Activated effector memory CD4-positive, alpha-beta T cell treated with Interleukin-2 at 50 U/mL for 16 hours (primary cell): ENCODE measurements around the gene GLS.

Source experiments
- DNase-seq: peaks from one replicate; pipeline ENCODE4 v3.0.0-alpha.2; 2020

Gene GLS

DNA sequence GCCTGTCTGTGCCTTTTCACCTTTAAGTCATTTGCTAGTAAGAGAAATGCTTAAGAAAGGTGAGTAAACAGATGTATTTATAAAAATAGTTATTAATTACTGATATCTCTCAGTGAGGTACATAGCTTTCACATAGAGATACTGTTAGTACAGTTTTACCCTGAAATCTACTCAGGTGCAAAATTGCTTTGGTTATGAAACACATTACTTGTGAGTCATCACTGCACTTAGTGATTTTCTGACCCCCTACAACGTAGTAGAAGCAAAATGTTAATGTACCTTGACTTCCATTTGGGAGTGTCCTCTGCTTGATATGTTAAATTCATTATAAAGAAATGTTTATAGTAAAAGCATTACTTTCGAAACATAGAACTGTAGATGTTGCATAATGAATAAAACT is 6.5 kb downstream of the GLS start:
- no peak for DNase-seq

DNA sequence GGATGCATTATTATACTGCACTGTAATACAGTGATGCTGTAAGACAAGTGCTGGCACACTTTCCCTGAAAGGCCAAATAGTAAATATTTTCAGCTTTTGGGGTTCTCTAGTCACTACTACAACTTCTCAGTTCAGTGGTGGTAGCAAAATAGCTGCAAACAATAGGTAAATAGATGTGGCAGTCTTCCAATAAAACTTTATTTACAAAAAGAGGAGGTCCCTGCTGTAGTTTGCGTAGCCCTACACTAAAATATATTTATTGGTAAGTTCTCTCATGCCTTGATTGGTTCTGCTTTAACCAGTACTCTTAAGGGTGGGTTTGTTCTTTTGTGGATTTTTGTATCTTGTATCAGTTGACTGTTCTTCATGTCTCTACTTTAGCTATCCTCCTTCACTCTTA is 7.8 kb downstream of the GLS start:
- DNase-seq = no peak

DNA sequence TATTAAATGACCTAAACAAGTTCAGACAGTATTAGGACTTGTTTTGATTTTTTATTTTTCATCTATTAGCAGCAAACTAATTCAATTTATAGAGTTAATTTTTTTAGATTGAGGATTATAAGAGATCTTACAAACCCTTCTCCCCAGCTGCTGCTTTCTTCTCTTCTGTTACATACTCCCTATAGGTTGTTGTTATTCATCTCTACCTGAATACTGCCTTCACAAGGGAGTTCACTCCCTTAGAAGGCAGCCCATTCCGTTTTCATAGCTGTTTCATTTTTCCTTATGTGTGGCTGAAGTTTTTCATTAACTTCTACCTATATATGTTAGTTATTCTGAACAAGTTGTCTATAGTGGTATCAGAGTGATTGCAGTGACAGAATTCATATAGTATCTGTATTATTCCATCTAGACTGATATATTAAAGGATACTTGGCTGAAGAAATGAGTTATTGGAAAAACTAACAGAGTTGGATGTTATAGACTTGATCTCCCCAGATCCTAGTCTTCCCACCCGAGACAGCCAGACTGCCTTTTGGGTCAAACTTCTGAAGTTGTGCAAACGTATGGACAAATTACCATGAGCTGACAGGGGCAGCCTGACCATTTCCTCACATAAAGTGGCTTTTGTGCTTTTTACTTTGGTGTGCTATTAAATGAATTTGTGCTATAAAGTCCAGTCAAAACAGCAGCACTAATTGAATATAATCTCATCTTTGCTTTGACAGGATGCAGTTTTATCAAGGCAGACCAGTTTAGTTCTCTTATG is 8.7 kb downstream of the GLS start:
- DNase-seq = no peak

DNA sequence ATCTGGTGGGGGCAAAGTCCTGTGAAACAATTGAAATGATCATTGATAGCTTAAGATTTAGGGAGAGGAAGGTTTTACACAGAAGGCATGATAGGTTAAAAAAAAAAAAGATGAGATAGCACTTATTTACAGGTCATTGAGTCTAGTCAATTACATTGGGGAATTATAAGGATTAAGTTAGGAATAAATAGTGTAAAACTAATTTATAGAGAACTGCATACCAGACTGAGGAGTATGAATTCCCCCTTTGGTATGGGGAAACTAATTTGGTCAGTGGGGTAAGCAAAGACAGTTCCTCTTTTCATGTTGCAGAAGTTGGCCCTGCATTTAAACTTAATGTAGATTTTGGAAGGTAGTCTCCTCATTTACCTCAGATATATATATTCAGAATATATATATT is 10.8 kb downstream of the GLS start:
- no peak for DNase-seq

DNA sequence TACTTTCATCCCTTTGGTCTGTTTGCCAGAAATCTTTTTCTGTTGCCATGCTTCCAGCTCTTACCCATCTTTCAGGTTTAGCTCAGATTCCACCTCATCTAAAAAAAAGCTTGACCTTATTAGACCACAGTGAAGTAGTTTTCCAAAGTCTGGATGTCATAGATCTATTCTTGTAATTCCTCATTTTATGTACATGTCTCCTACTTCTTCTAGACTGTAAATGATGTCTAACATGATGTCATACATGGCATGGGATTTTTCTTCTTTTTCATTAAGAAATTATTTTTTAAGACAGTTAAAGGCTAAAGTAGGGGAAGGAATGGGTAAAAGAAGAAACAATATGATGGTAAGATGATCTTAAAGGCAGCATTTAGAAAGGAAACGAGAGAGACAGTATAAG is 11.3 kb downstream of the GLS start:
- no peak for DNase-seq

DNA sequence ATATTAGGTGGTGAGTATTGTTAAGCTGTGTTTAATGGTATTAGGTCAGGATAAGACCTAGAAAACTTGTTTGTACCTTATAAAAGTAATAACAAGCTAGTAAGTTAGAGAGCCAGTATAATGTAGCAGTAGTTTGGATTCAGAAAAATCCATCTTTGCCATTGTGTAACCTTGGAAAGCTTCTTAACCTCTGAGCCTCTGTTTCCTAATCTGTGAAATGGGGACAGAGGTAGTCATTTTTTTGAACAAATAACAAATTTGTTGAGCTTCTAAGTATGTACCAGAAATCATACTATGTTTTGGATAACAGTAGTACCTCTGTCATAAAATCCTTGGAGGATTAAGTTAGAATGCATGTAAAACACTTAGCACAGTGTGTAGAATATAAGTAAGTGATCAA is 12.5 kb downstream of the GLS start:
- DNase-seq = no peak

DNA sequence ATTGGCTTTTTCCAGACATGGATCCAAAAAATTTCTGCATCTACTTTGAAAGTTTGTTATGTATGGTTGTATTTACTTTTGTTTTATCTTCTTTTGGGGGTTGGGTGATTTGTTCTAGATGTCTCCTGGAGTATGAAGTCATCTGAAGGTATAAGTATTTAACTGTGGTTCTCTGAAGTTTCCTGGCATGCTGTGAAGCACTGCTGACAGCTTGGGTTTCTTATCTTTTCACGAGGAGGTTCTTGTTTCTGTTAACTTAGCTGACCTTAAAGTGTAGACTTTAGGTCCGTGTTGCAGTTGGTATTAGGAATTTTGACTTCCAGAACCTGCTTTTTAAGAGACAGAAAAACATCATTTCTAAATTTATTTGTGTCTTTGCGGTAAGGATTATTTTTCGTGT is 15.9 kb downstream of the GLS start:
- no peak for DNase-seq

DNA sequence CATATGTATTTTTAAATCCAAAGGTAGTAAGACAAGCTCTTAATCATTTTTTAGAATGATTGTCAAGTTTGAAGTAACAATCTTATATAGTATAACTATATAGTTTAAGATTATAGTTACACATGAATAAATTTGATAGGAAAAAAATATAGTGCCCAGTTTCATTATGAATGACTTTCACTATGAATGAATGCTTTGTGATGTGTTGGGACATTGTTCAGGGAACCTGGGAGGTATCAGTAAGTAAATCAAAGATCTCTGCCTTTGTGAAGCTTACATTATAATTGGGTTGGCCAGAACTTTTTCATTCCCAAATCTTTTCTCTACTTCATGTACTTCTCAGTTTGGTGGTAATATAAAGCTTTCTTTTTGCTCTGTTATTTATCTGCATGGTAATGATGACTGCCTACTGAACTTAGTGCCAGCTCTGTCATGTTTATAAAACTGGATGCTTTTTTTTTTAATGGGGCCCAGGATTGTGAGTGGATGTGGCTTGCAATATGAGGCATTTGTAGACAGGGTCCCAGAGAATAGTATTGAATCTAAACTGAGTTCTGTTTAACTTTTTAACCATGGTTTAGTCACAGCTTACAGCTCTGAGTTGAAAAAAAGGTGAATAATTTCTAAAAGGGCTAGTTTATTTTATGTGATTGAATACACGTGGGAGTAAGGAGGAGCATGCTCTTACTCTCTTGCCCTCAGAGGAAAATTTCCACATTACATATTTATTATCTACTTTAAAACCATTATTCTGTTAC is 23.3 kb downstream of the GLS start:
- no peak for DNase-seq

DNA sequence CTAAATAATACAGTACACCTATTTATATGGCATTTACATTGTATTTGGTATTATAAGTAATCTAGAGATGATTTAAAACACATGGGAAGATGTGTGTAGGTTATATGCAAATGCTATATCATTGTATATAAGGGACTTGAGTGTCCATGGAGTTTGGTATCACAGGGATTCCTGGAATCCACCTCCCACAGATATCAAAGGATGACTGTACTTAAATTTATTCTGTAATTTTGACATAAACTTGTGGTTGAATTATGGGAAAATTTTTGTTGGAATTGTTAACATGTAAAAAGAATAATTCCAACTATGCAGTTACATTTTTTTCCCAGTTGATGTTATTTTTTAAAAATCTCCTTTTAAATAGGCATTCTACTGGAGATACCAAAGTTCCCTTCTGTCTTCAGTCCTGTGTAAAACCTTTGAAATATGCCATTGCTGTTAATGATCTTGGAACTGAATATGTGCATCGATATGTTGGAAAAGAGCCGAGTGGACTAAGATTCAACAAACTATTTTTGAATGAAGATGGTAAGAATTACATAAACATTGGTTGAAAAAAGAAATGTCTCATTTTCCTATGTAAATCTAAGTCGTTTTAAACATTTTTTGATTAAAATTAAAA is 24.1 kb downstream of the GLS start:
- DNase-seq = no peak

DNA sequence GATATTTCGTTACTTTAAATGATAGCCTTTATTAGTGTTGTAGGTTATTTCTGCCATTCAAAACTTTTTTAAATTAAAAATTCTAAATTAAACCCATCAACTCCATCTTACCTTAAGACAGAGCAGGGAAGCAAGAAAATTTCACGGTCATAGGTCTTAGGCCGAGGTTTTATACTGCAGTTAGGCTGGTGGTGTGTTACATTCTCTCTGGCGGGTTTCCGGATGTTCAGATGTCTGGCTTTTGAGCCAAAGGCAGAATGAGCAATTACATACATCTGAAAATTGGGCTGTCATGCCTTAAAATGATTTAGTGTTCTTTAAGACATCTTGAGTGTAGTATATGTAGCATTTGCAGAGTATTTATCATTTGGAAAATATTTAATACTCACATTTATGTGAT is 27.9 kb downstream of the GLS start:
- DNase-seq = no peak

DNA sequence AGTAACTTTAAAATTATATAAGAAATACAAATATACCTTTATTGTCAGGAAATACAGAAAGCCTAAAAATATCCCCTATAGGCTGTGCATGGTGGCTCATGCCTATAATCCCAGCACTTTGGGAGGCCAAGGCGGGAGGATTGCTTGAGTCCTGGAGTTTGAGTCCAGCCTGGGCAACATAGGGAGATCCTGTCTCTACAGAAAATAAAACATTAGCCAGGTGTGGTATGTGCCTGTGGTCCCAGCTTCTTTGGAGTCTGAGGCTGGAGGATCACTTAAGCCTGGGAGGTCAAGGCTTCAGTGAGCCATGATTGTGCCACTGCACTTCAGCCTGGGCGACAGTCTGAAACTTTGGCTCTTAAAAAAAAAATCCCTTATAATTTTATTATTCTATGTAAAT is 29.1 kb downstream of the GLS start:
- no peak for DNase-seq

DNA sequence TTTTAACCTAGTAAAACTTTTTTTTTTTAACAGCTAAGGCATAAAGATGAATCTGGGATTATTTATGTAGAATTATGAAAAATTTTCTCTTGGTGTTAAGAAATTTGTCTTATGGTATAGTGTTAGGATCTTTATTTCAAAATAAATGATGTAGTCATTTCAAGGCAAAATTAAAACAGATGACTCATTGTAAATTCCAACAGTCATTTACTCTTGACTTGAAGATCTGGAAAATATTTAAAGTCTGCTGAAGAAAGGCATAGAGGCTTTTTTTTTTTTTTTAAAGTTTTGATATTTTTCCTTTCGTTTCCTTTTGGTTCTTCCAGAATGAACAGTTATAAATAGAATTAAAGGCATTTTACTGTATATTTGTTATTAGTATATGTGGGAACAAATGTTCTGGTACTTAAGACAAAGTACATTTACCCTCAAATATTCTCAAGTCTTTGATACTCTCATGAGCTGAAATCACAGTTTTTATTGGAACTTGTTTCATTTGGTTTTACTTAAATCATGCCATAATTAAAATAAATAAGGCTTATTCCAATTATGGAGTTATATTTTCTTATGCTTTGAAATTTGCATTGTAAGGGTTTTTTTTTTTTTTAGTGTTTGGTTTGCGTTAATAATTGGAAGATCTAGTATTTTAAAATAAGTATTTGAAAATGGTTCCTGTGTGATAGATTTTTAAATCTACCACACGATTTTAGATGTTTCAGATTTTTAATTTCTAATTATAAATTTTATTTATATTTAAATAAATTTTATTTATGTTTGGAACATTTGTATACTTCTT is 29.9 kb downstream of the GLS start:
- DNase-seq = no peak

DNA sequence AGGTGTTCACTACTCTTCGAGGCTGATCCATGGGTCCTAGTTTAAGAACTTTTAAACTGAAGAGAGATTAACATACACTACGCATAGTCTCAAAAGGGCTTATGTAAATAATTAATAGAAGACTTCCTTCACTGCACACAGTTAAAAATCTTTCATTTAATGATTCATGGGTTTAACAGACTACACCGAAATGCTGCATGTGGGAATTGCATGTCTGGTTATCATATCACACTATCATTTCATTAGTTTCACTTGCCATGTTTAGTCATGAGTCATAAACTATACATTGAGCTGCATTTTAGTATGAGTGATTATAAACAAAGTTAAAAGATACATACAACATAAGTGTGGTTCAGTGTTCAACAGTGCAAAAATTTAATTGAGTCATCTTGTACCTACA is 31.2 kb downstream of the GLS start:
- no peak for DNase-seq

DNA sequence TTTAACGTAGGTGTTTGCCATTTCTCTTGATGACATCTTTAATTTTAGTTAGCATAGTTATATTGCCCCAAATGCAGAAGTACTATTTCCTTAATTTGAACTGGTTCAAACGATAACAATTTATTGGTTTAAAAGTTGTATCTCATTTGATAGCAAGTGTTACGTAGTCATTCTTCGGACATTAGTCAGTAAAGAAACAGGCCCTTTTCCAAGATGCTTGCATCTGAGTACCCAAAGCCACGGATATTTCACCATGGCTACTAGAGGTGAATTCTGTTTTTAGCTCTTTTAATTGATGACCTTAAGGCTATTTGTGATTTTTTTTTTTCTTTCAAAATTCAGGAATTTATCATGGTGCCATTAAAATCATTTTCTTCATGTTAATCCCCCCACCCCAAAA is 32.1 kb downstream of the GLS start:
- no peak for DNase-seq

DNA sequence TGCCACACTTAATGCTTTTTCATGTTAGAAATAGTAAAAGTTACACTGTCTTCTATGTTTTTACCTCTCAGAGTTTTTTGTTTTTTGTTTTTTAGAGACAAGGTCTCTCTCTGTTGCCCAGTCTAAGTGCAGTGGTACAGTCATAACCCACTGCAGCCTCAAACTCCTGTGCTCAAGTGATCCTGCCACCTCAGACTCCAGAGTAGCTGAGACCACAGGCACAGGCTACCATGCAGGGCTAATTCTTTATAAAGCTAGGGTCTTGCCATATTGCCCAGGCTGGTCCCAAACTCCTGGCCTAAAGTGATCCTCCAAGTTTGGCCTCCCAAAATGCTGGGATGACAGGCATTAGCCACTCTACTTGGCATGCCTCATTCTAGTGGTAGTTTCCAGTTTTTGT is 33.1 kb downstream of the GLS start:
- no peak for DNase-seq

DNA sequence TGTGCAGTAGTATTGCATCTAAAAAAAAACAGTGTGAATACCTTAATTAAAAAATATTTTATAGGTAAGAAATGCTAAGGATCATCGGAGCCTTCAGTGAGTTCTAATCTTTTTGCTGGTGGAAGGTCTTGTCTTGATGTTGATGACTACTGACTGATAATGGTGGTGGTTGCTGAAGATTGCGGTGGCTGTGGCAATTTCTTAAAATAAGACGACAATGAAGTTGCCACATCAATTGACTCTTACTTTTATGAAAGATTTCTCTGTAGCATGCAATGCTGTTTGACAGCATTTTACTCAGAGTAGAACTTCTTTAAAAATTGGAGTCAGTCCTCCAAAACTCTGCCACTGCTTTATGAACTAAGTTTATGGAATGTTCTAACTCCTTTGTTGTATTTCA is 36.2 kb downstream of the GLS start:
- no peak for DNase-seq

DNA sequence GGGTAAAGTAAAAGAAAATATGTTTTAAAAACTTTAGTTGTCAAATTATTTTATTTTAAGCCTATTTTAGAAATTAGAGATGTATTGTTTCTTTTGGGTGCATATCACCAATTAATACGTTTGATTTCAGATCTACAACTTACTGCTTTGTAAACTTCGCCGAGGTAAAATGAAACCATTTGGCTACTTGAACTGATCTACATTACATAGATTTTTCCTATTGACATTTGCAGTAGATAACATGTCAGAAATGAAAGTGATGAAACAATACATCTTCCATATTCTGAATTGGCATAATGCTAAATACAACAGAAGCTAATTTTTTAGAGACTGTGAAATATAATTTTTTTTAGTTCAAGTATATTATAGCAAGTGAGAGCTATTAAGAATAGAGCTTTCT is 39.5 kb downstream of the GLS start:
- no peak for DNase-seq

DNA sequence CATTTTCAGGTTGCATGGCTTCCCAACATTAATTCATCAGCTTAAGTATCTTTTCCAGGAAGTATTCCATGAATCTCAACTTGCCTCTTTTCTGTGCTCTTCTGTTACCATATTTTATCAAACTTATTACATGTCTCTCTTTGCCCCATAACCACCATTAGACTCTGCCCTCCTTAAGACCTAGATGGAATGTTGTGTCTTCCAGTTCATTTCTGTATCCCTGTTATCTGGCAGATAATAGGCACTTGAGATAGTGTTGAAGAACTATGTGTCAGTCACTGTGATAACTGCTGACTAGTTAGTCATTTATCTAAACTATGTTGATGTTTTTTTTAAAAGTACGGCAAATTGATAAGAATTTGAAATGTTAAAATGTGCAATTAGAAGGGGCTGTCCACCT is 41.8 kb downstream of the GLS start:
- no peak for DNase-seq

DNA sequence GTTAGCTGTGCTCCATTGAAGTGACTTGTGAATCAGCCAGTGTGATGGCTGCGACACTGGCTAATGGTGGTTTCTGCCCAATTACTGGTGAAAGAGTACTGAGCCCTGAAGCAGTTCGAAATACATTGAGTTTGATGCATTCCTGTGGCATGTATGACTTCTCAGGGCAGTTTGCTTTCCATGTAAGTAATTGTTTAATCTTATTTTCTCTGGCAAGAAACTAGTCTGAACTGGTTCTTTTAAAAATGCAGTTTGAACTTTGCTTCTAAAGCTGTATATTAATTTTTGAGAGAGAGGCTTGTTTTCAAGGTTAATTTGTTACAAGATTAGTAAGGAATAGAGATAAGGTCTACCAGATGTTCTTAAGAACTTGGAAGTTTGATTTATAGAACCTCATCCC is 46.7 kb downstream of the GLS start:
- DNase-seq = no peak

DNA sequence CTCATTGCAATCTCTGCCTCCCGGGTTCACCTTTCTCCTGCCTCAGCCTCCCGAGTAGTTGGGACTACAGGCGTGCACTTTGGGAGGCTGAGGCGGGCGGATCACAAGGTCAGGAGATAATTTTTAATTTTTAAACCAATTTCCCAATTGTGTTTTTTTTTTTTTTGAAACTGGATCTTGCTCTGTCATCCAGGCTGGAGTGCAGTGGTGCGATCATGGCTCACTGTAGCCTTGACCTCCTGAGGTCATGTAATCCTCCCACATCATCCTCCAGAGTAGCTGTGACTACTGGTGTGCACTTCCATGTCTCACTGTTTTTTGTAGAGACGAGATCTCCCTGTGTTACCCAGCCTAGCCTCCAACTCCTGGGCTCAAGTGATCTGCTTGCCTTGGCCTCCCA is 49.3 kb downstream of the GLS start:
- DNase-seq = no peak

DNA sequence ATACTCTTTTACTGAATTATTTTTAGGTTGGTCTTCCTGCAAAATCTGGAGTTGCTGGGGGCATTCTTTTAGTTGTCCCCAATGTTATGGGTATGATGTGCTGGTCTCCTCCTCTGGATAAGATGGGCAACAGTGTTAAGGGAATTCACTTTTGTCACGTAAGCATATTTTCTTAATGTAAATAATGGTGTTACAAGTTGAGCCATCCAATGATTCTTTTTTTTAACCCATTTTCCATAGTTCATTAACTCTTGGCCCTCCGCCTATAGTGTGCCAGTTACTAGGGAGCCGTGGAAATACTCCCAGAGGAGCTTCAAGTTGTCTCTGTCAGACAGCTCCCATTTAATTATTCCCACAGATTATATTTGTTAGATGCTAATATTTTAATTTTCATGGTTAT is 49.8 kb downstream of the GLS start:
- DNase-seq = no peak

DNA sequence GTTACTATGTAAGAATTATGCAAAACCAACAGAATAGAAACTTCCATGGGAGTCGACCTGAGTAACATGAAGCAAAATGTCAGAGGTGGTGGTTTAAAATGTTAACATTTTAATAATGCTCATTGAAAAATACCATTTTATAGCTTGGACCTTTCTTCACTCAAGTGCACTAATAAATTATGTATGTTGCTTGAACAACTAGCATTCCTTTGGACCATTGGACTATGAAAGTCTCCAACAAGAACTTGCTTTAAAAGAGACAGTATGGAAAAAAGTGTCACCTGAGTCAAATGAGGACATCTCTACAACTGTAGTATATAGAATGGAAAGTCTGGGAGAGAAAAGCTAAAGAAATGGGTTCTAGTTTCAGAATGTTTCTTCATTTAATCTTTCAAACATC is 51.9 kb downstream of the GLS start:
- DNase-seq = no peak

DNA sequence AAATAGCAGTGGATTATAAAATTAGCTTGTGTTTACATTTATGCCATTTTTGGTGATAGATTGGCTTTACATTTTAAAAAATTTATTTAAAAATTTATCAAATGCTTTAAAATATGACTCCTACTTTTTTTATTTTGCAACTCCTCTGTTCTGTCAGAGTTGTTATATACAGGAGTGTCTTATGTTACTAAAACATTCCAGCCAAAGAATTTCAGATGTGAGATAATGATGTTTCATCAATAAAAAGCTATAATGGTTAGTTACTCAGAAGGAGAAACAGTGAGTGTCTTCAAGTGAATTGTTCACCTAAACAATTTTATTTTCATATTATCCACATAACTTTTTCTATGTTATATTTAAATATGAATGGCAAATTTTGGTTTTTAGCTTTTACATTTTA is 52.7 kb downstream of the GLS start:
- no peak for DNase-seq

DNA sequence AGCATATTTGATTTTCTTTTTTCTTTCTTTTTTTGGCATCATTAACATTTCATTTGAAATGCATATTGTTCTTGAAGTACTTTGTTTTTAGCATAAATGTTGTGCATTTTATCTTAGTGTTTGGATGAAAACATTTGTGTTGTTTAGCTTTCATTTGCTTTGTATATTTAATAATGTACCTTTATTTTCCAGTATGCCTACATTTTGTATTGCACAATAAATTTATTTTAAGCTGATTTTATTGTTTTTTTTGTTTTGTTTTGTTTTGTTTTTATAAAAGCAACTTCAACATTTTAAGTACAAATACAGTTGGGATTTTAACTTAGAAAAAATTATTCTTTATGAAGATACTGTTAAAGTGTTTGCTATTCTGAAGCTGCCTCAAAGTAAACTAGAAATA is 54.4 kb downstream of the GLS start:
- DNase-seq = no peak
